Epidermal melanocyte (primary cell): ENCODE data around the gene TSC22D1.
"Not testable (repeated sequence)": the region's sequence is repeated elsewhere in the genome, so short reads cannot be mapped to it uniquely, and the experiment has no call there.

Experiments used
- DNase-seq: peaks from one replicate; pipeline ENCODE4 v3.0.0; 2011; ENCODE audit warnings: low spot score; ENCODE audit not compliant: insufficient read length

TSC22D1 gene

GRCh38 chr13:44575741-44576350 lies at the start of gene TSC22D1:
Gene TSC22D1 (minus strand): TSS chr13:44576330. CDS start chr13:44576074, 256 bp downstream.
- DNase-seq = no peak

GRCh38 chr13:44622708-44623107 lies 46.6 kb upstream of the TSC22D1 start:
- DNase-seq = no peak

GRCh38 chr13:44622261-44622660 lies 46.1 kb upstream of the TSC22D1 start:
- no peak for DNase-seq

GRCh38 chr13:44620057-44620456 lies 43.9 kb upstream of the TSC22D1 start:
- DNase-seq = no peak

DNA sequence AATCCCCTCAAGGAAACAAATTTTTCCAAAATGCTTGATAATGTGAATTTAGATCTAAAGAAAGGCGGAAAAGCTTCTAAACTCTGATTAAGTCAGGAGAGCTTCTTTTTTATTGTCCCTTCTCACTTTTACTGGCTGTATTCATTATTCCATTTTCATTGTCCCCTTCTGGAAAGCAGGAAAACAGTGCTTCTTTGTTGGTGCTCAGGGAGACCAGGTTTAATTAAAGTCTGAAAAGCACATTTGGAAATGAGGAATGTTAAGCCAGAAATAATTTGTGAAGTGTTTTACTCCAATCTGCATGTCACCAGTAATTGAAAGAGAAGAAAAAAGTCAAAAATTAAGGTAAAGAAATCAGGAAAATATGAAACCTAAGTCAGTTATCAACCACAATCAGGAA lies 43.5 kb upstream of the TSC22D1 start:
- no peak for DNase-seq

DNA sequence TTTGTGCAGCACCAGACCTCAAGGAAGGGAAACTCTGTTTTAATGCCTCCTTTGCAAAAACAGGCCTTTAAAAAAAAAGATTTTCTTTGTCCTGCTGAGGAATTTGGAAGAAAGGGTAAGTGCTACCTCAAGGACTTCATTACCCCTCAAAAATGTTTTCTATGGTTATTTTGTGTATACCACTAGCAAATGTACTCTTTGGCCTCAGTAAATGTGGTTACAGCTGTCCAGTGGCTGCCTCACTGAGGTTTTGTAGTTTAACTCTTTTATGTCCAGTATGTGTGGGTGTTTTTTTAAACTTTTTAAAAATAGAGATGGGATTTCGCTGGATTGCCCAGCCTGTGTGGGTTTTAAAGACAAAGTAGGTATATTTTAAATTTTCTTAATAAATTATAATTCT lies 42.2 kb upstream of the TSC22D1 start:
- DNase-seq = no peak

DNA sequence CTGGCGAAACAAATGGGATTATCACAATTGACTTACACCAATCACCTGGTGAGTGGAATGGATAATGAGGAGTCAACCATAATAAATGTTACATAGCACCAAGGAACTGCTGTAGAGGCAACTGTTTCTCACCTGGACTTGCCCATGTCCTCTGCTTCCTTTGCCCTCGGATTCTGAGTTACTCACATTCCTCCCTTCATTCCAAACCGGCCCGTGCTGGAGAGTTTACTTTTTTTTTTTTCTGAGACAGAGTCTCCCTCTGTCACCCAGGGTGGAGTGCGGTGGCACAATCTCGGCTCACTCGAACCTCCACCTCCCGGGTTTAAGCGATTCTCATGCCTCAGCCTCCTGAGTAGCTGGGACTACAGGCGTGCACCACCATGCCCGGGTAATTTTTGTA lies 41.5 kb upstream of the TSC22D1 start:
- no peak for DNase-seq

GRCh38 chr13:44609137-44609536 lies 33.0 kb upstream of the TSC22D1 start:
- DNase-seq = no peak

- no peak for DNase-seq
These were observed 29.6 kb upstream of the TSC22D1 start for GRCh38 chr13:44605721-44606120.

GRCh38 chr13:44605275-44605674 lies 29.1 kb upstream of the TSC22D1 start:
- DNase-seq = no peak

DNA sequence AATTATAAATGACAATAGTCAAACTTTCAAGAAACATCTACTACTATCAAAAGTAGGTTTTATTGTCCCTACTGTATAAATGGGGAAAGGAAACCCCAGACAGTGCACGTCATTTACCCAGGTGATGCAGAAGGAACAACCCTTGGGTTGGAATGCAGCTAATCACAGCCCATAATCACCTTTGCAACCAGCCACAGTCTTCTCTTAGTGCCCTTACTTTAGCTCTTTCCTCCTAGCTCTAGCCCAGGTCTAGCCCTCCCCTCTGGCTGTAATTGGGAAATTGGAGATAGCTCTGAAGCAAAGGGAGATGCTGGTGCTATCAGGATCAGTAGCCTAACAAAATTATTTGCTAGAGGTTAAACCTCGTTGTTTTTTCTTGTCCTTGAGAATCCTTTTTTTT lies 25.5 kb upstream of the TSC22D1 start:
- DNase-seq = no peak

GRCh38 chr13:44593861-44594592 lies 17.9 kb upstream of the TSC22D1 start:
- DNase-seq = not testable (repeated sequence)

- no peak for DNase-seq
These were observed 16.2 kb upstream of the TSC22D1 start for GRCh38 chr13:44592216-44592847.

DNA sequence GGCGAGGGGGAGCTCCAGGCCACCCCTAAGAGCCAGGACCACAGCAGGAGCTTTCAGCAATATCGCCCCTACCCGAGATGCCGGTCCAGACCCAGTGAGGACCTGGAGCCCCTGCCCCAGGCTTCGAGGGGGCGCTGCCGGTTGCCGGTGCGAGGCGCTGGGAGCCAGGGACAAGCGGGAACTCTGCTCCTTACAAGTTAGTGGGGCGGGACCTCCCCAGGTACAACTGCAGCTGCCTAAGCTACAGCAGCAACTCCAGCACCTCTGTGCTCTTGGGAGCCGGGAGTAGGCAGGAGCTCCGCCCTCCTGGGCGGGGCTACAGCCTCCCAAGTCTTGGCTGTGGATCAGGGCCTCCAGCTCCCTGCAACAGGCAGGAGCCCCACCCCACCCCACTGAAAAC lies 15.2 kb upstream of the TSC22D1 start:
- DNase-seq = no peak

- no peak for DNase-seq
These were observed 7.0 kb upstream of the TSC22D1 start for GRCh38 chr13:44583137-44583536.

- DNase-seq = no peak
These were observed 1.9 kb upstream of the TSC22D1 start for GRCh38 chr13:44578067-44578400.

DNA sequence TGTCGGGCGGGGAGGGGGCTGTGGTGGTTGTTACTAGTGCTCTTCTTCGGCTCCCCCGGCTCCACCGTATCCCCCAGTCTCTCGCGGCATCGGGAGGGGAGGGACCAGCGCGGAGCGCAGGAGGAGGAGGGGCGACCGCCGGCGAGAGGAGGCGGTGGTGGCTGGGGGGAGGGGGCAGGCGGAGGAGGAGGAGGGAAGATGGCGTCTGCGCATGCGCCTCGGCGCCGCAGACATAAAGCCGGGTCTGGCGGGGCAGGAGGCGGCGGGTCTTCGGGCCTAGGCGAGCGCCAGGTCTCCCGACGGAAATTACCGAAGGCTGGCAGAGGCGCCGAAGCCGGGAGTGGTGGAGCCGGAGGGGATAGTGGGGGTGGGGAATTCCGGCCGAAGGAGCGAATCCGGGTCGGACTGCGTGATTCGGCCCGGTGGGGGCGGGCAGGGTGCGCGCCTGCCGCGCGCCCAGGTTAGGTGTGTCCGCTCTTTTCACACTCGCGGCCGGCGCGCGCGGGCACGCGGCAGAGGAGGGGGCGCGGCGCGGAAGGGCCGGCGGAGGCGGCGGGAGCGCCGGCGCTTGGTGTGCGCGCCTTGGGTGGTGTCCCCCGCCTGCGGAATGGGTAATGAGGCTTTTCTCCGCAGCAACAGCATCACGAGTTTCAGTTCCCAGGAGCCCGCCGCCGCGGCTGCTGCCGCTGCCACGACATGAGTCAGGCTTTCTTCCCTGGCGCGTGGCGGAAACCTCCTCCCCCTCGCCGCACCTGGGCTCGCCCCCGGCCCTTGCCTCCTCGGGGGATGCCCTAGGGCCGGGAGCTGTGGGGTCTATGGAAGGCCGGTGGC lies 1.3 kb upstream of the TSC22D1 start:
- peak; percentile 81 for DNase-seq

DNA sequence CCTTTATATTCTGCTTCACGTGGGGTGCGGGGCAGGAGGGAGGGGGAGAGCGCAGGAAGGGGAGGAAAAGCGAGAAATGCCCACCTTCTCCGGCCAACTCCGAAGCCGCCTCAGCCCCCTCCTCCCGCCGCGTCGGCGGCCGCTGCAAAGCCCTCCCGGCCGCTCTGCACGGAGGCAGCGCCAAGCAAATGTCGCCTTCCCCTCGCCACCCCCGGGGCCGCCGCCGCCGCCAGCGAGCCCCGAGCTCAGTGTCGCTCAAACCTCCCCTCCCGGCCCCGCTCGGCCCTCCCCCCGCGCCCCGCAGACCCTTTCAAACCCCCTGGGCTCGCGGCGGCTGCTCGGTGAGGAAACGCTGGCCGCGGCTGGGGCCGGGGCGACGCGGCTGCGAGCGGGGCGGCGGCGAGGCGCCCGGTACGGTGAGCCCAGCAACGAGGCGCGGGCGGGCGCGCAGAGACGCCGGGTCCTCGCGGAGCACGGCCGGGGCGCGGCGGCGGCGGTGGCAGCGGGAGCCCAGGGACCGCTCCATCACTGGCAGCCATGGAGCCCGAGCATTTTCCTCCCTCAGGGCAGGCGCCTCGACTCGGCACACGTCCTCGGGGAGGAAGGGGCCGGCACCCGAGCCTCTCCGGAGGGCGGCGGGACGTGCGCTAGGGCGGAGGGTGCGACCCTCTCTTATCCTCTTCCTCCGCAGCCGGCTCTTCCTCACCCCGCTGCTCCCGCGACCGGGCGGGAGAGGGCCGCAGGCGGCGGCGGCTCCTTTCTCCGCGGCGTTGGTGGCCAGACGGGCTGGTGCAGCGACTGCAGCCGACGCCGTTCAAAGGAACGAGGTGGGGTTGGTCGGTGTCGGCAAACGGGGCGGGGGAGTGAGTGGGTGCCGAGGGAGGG lies 463 bp upstream of the TSC22D1 start:
- no peak for DNase-seq

DNA sequence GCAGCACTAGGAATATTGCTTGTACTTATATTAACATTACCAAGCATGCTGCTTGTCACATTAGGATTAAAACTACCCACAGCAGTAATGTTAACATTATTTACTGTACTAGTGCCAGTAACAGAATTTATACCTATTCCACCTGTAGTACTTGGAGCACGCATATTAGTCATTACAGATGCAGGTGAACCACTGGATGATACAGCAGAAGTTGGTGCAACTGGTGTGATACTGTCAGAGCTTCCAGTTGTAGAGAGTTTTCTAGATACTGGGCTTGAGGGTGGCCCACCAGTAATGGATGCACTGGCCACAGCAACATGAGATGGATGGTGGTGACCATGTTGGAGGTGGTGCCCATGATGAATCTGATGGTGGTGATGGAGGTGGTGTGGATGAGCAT lies 1.1 kb downstream of the TSC22D1 start:
- DNase-seq = no peak

DNA sequence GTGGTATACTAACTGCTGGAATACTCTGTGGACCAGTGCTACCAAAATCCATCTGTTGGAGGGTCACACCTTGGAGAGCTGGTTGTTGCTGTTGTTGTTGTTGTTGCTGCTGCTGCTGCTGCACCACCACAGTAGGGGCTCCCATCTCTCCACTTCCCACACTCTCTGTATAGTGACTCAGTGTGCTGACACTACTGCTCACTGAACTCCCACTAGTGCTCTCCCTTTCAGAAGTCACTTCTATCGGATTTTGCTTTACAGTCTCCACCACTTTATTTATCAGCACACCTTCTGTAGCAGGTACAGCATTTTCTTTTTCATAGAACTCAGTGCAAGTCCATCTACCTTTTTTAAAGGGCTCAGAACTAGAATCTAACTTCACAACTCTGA lies 1.7 kb downstream of the TSC22D1 start:
- DNase-seq = no peak
